MM.1S (cell line): ENCODE results near the gene NCOA3.

Experiments used
- CTCF ChIP-seq: fragments of 300-600 bp; sonication (generic); IDR thresholded peaks from 2 replicates; pipeline ENCODE4 v1.5.1; 2016; ENCODE audit warnings: antibody characterized with exemption, low read length, mixed read lengths
- EZH2 ChIP-seq: fragments of 300-600 bp; sonication (generic); optimal IDR thresholded peaks from 2 replicates; pipeline ENCODE3; 2017; ENCODE audit warnings: low read depth, mild to moderate bottlenecking, antibody characterized with exemption, low read length, mixed read lengths

DNA sequence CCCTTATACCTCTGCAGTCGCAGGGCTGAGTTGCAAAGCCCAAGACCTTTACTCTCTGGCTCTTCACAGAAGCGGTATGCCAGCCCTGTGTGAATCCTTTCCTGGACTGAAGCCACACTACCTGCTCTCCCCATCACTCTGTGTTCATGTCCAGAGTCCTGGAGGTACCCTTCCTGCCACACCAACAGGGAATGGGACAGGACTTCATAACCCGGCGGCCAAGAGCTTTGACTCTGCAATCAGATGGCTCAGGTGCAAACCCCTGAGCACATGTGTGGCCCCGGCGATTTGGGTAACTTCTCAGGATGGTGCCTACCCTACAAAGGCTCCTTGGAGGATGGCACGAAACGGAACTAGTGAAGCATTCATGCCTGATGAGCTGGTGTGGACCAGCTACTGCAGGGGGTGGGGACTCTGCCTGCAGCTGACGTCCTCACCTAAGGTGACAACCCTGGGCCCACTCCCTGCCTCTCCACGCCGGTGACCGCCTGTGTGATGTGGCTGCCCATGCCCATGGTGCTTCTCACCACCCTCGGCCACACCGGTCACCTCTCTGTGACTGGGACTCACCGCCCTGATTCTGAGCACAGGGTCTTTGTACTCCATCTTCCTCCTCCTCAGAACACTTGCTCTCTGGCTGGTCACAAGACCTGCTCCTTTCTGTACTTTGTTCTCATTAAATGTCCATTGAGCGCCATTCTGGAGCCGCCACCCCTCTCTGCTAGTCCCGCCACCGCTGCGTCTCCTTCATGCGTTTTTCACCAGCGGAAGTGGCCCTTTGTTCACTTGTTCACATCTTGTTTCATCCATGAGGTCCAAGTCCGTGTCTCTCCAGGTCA is 166.8 kb downstream of the NCOA3 start:
- TF ChIP-seq EZH2: no peak
- no peak for TF ChIP-seq CTCF
